GM21367 (cell line): ENCODE results near the gene NRL.
A peak's percentile ranks its signal among the peaks of the same experiment; 100 is the strongest.

ENCODE experiments used
- ATAC-seq: cut with Tn5 transposase; IDR thresholded peaks from one replicate; pipeline ENCODE4 v1.9.1; 2021; ENCODE audit not compliant: unreplicated experiment

NRL gene

GRCh38 chr14:24145219-24145618, 30.5 kb upstream of the NRL start:
- ATAC-seq, result no peak

DNA sequence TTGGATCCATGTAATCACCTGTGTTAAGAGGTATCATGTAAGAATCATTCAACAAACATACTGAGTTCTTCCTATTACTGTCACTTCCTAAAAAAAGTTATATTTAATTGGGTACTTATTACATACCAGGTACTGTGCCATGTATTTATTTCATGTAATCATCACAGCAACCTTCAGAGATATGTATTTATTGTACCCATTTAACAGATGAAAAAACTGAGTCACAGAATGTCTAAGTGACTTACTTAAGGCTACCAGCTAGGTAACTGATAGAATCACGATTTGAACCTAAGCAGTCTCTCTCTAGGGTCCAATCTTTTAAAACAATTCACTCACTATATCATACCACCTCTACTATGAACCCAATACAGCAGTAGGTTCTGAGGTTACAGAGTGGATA, 29.7 kb upstream of the NRL start:
- ATAC-seq, result no peak

DNA sequence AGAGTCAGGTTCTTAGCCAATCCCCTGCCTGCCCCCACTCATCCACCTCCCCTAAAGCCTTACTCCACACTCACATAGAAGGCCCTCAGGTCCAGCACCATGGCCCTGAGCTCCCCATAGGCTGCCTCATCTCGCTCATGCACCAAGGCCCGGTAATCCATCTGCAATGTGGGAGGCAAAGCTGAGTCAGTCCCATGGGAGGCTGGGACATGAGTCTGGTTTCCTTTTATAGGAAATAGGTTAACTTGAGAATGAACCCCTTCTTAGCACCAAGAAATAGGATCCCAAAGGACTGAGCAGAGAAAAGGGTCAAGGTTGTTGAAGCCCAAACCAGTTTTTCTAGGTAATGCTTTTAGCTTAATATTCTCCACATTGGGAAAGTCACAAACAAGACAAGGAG, 28.8 kb upstream of the NRL start:
- ATAC-seq, result no peak

DNA sequence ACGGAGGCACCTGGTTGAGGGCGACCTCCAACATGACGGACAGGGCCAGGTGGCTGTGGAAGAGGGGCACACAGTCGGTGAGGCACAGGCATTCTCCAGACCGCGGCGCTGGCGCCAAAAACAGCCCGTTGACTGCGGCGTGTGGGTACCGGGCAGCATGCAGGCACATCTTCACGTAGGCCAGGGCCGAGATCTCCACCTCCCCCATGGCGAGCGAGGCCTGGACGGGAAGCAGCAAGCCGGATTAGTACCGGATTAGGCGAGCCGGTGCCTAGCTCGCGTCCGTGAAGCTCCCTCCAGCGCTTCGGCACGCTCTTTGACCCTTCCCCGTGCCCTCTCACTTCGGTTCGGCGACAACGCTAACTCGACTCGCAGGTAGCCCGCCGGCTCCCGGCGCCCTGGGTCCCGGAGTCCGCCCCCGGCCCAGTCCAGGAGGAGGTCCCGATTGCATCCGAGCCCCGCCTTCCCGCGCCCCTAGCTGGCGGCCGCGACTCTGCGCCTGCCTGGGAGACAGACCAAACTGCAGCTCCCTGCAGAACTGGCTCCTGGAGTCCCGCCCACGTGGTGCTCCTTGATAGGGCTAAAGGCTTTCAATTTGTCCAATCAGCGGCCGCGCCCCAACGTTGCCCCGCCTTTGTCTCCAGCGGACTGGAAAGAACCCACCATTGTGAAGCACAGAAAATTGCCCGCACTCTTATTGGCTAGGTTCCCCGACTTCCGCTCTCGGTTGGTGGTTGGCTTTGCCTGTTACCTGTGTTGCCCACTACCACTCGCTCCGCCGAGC, 26.5 kb upstream of the NRL start, which contains the start of gene EMC9:
EMC9 (minus strand) TSS at position 495 of the 784 bp plus-strand sequence; CDS start at position 208, 287 bp downstream.
- ATAC-seq, result peak; percentile 66

DNA sequence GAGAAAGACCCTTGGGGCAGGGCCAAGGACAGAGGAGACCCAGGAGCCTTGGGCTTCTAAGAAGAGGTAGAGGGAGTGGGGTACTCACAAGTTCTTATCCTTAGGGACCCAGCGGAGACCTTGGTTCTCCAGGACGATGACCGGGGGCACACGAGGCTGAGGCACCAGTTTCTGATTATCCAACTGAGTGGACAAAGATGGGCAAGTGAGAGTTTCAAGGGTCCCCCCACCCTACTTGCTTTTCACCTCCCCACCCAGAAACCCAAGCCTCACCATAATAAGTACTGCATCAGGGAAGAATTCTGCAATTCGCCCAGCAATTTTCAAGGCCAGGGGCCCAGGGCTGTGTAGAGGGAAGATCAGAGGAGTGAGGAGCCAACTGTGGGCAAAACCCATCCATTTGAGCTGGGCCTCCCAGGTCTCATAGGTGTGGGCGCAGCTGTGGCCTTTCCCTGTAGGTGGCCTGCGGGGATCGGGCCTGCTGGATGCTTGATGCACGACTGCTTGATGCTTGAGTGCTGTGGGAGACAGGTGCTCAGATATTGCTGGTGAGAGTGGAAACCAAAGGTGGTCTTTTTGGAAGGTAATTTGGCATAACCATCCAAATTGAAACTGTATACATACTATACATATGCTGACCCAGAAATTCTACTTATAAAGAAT, 24.7 kb upstream of the NRL start:
- ATAC-seq, result no peak

DNA sequence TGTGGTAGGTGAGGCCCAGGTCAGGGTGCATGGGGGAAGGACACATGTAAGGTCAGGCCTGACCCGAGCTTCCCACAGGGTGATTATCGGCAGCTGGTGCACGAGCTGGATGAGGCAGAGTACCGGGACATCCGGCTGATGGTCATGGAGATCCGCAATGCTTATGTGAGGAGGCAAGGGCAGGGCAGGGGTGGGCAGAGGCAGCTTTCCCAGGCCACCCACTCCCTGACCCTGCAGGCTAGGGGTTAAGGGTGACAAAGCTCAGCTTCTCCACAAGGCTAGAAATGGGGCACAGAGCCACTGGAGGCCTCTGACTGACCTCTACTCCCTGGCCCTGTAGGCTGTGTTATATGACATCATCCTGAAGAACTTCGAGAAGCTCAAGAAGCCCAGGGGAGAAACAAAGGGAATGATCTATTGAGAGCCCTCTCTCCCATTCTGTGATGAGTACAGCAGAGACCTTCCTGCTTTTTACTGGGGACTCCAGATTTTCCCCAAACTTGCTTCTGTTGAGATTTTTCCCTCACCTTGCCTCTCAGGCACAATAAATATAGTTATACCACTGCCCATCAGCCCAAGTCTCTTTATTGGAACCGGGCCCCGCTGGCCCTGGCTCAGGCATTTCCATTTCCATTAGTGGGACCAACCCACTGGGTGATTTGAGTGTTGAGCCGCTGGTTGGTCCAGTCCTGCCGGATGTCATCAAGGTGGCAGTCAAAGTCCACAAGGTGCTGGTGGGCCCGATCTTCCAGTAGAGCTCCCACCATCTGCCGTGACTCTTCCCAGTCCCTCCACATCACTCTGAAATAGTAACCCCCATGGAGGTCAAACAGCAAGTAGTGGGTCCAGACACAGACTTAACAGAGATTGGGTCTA, 23.9 kb upstream of the NRL start:
- no peak for ATAC-seq

DNA sequence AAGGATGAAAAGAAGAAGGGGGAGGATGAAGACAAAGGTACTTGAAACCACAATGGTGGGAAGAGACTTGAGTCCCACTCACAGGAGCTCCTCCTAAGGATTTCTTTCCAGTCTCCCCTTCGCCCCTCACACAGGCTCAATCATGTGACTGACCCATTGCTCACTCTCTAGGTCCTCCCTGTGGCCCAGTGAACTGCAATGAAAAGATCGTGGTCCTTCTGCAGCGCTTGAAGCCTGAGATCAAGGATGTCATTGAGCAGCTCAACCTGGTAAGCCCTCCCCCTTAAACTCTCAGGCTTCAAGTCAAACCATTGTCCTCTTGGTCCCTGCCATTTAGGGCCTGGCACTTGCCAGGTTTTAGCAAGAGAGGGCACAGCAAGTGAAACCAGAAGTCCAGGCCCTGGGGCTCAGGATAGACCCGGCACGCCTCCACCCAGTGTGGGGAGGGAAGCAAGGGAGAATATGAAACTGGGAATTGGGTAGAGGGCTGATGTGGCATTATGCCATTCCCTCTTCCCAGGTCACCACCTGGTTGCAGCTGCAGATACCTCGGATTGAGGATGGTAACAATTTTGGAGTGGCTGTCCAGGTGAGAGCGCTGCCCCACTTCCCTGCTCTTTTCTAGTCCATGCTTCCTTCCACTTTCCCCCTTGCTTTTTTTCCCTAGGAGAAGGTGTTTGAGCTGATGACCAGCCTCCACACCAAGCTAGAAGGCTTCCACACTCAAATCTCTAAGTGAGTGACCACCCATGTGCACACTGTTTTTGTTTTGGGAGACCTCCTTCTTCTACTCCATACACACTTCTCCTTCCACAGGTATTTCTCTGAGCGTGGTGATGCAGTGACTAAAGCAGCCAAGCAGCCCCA, 23.0 kb upstream of the NRL start:
- ATAC-seq, result no peak

- ATAC-seq, result no peak
These were observed 22.2 kb upstream of the NRL start for GRCh38 chr14:24136684-24137528.

- ATAC-seq, result peak; percentile 72
These were observed 21.3 kb upstream of the NRL start, which contains the start of gene PSME1 for GRCh38 chr14:24135834-24136683. PSME1 (plus strand) TSS chr14:24136194; CDS start chr14:24136263, 69 bp downstream.

- no peak for ATAC-seq
These were observed 20.8 kb upstream of the NRL start for GRCh38 chr14:24135584-24135833.

GRCh38 chr14:24133735-24134134, 19.0 kb upstream of the NRL start:
- no peak for ATAC-seq

GRCh38 chr14:24132976-24133375, 18.2 kb upstream of the NRL start:
- no peak for ATAC-seq

DNA sequence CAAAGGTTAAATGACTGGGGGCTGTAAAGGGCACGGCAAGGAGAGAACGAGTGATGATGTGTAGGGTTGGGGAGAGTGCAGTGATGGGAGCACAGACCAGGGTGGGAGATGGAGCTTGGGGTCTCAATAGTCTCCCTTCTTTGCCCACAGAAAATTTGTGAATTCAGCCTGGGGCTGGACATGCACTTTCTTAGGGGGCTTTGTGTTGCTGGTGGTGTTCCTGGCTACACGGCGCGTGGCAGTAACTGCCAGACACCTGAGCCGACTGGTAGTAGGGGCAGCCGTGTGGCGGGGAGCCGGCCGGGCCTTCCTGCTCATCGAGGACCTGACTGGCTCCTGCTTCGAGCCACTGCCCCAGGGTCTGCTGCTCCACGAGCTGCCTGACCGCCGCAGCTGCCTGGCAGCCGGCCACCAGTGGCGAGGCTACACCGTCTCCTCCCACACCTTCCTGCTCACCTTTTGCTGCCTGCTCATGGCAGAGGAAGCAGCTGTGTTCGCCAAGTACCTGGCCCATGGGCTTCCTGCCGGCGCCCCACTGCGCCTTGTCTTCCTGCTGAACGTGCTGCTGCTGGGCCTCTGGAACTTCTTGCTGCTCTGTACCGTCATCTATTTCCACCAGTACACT, 17.4 kb upstream of the NRL start:
- ATAC-seq, result no peak

DNA sequence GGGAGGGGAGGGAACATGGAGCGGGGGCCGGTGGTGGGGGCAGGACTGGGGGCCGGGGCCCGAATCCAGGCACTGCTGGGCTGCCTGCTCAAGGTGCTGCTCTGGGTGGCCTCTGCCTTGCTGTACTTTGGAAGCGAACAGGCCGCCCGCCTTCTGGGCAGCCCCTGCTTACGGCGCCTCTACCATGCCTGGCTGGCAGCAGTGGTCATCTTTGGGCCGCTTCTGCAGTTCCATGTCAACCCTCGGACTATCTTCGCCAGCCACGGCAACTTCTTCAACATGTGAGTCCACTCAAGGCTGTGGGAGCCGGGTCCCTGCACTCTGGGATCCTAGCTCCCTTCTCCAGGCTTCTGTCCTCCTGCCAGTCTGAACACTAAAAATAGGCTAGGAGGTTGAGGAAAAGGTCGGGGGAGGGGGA, 16.8 kb upstream of the NRL start:
- ATAC-seq, result no peak

GRCh38 chr14:24130717-24131548, 16.2 kb upstream of the NRL start:
- ATAC-seq, result no peak

- no peak for ATAC-seq
These were observed 15.6 kb upstream of the NRL start, which contains the start of gene FITM1 for GRCh38 chr14:24130380-24130716. FITM1 (plus strand) TSS chr14:24130659; CDS start chr14:24131564, 905 bp downstream.

- ATAC-seq, result no peak
These were observed 14.8 kb upstream of the NRL start for GRCh38 chr14:24129410-24129998.
